Measurements from ENCODE around the gene YBX1.

DNA sequence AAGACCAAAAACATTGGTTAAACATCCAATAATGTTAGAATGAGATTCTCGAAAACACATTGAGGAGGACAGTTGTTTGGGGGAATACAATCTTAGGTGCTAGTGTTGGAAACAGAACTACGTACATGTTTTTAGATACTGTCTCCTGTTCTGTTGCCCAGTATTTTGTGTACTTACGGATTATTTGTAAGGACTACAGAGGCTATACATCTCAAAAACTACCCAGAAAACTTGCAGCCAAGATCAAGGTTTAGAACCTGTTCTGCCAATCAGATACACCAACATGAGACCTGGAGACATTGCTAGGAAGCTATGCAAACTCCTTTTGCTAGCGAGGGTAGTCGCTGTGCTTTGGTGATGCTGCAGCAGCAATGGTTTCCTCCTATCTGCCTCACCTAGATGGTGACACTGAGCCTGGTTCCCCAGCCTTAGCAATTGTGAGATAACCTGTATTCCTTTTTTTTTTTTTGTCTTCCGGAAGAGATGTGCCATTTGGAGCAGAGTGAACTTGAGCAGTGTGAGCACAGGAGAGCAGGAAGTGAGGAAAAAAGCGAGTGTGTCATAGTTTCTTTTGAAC, 21.8 kb downstream of the YBX1 start:
- no peak for TF ChIP-seq POLR2A (IDR thresholded peaks at IDR 0.05)
- TF ChIP-seq, protein P1, sequence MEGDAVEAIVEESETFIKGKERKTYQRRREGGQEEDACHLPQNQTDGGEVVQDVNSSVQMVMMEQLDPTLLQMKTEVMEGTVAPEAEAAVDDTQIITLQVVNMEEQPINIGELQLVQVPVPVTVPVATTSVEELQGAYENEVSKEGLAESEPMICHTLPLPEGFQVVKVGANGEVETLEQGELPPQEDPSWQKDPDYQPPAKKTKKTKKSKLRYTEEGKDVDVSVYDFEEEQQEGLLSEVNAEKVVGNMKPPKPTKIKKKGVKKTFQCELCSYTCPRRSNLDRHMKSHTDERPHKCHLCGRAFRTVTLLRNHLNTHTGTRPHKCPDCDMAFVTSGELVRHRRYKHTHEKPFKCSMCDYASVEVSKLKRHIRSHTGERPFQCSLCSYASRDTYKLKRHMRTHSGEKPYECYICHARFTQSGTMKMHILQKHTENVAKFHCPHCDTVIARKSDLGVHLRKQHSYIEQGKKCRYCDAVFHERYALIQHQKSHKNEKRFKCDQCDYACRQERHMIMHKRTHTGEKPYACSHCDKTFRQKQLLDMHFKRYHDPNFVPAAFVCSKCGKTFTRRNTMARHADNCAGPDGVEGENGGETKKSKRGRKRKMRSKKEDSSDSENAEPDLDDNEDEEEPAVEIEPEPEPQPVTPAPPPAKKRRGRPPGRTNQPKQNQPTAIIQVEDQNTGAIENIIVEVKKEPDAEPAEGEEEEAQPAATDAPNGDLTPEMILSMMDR (IDR thresholded peaks at IDR 0.05) = no peak
